Liver (tissue), 9 donors: ENCODE data around the gene RPS6KA4. TPM values are rescaled to one million over a fixed set of nuclear protein-coding genes. Genes with fewer than 3 reads are reported as not detected.

Source experiments
- DNase-seq: peaks from one replicate; pipeline ENCODE4 v3.0.0-alpha.2; 2017; ENCODE audit warnings: low spot score
- H3K27ac ChIP-seq, 2 donors: one replicate each; pipeline ENCODE4 v1.7.0; 2013; ENCODE audit warnings: inconsistent platforms in 2 of 2, low read length in 2 of 2, control low read depth in 1 of 2, low read depth in 1 of 2, mild to moderate bottlenecking in 1 of 2
- H3K27me3 ChIP-seq, 4 donors: one replicate each; pipeline versions ENCODE4 v1.6.1 to v1.7.0; 2013; ENCODE audit warnings: low read length in 3 of 4, inconsistent platforms in 1 of 4, mild to moderate bottlenecking in 1 of 4, moderate library complexity in 1 of 4; ENCODE audit not compliant: control insufficient read depth in 4 of 4, insufficient read depth in 4 of 4
- H3K36me3 ChIP-seq, 4 donors: one replicate each; pipeline versions ENCODE4 v1.6.1 to v1.7.0; 2013; ENCODE audit warnings: low read length in 3 of 4, mild to moderate bottlenecking in 3 of 4, low read depth in 1 of 4, moderate library complexity in 1 of 4; ENCODE audit not compliant: control insufficient read depth in 4 of 4, insufficient read depth in 3 of 4
- H3K4me1 ChIP-seq, 4 donors: one replicate each; pipeline versions ENCODE4 v1.6.1 to v1.7.0; 2013; ENCODE audit warnings: low read length in 3 of 4, mild to moderate bottlenecking in 3 of 4, moderate library complexity in 1 of 4; ENCODE audit not compliant: control insufficient read depth in 4 of 4, insufficient read depth in 4 of 4
- H3K4me3 ChIP-seq, 3 donors: one replicate each; pipeline versions ENCODE4 v1.6.1 to v1.7.0; 2013; ENCODE audit warnings: low read length in 3 of 3, control low read depth in 1 of 3, low read depth in 1 of 3, mild to moderate bottlenecking in 1 of 3
- H3K9ac ChIP-seq, 2 donors: one replicate each; pipeline ENCODE4 v1.7.0; 2013; ENCODE audit warnings: low read length in 2 of 2, mild to moderate bottlenecking in 2 of 2, moderate library complexity in 2 of 2, control low read depth in 1 of 2, low read depth in 1 of 2
- H3K9me3 ChIP-seq, 4 donors: one replicate each; pipeline versions ENCODE4 v1.6.1 to v1.7.0; 2013; ENCODE audit warnings: low read length in 3 of 4; ENCODE audit not compliant: control insufficient read depth in 4 of 4
- ATF3 ChIP-seq: IDR thresholded peaks from 2 replicates; pipeline ENCODE4 v1.6.1; 2016; ENCODE audit warnings: antibody characterized with exemption
- CTCF ChIP-seq: fragments of 150-350 bp; IDR thresholded peaks from 2 replicates; pipeline ENCODE4 v1.5.1; 2017; ENCODE audit warnings: improper control_type of control experiment, low read depth, low read length; ENCODE audit not compliant: missing input control
- EGR1 ChIP-seq, 2 donors: IDR thresholded peaks; 2 replicates each; pipeline ENCODE4 v1.6.1; 2016 to 2018; ENCODE audit warnings: antibody characterized with exemption in 2 of 2, low read depth in 2 of 2
- FOXA1 ChIP-seq: IDR thresholded peaks from 2 replicates; pipeline ENCODE4 v1.6.1; 2016; ENCODE audit warnings: antibody characterized with exemption
- FOXA2 ChIP-seq: IDR thresholded peaks from 2 replicates; pipeline ENCODE4 v1.6.1; 2016; ENCODE audit warnings: antibody characterized with exemption
- GABPA ChIP-seq, 2 donors: IDR thresholded peaks in 1 of 2; conservative IDR thresholded peaks in 1 of 2; 2 replicates each; pipeline ENCODE4 v1.6.1; 2016; ENCODE audit warnings: antibody characterized with exemption in 2 of 2, mild to moderate bottlenecking in 1 of 2, moderate library complexity in 1 of 2
- HNF4A ChIP-seq, 2 donors: conservative IDR thresholded peaks; 2 replicates each; pipeline ENCODE4 v1.6.1; 2016; ENCODE audit warnings: antibody characterized with exemption in 2 of 2, mild to moderate bottlenecking in 2 of 2
- HNF4G ChIP-seq: IDR thresholded peaks from 2 replicates; pipeline ENCODE4 v1.6.1; 2016; ENCODE audit warnings: antibody characterized with exemption
- JUND ChIP-seq, 2 donors: IDR thresholded peaks; 2 replicates each; pipeline ENCODE4 v1.6.1; 2016; ENCODE audit warnings: antibody characterized with exemption in 2 of 2
- MAX ChIP-seq: IDR thresholded peaks from 2 replicates; pipeline ENCODE4 v1.6.1; 2016; ENCODE audit warnings: antibody characterized with exemption
- NR2F2 ChIP-seq: IDR thresholded peaks from 2 replicates; pipeline ENCODE4 v1.6.1; 2016; ENCODE audit warnings: antibody characterized with exemption
- RAD21 ChIP-seq, 2 donors: IDR thresholded peaks; 2 replicates each; pipeline ENCODE4 v1.6.1; 2016; ENCODE audit warnings: antibody characterized with exemption in 2 of 2, mild to moderate bottlenecking in 2 of 2
- REST ChIP-seq: IDR thresholded peaks from 2 replicates; pipeline ENCODE4 v1.6.1; 2016; ENCODE audit warnings: antibody characterized with exemption, mild to moderate bottlenecking
- RXRA ChIP-seq, 2 donors: IDR thresholded peaks; 2 replicates each; pipeline ENCODE4 v1.6.1; 2017 to 2018; ENCODE audit warnings: antibody characterized with exemption in 2 of 2, mild to moderate bottlenecking in 1 of 2
- SP1 ChIP-seq: IDR thresholded peaks from 2 replicates; pipeline ENCODE4 v1.6.1; 2018; ENCODE audit warnings: antibody characterized with exemption, mild to moderate bottlenecking
- TAF1 ChIP-seq: conservative IDR thresholded peaks from 2 replicates; pipeline ENCODE4 v1.6.1; 2016; ENCODE audit warnings: antibody characterized with exemption, mild to moderate bottlenecking
- YY1 ChIP-seq: IDR thresholded peaks from 2 replicates; pipeline ENCODE4 v1.6.1; 2016; ENCODE audit warnings: antibody characterized with exemption, mild to moderate bottlenecking
- ZBTB33 ChIP-seq: IDR thresholded peaks from 2 replicates; pipeline ENCODE4 v1.6.1; 2016; ENCODE audit warnings: antibody characterized with exemption
- WGBS: extraction: QIAGEN DNeasy Blood & Tissue Kit; methylation state at CpG from one replicate; pipeline ENCODE4 v1.1.7; 2013; 5-methylcytosine and 5-hydroxymethylcytosine counted together
- polyA plus RNA-seq, 2 donors: library from polyadenylated mRNA; stranded (reverse) in 1 of 2; unstranded in 1 of 2; fragments of 200-250 nt in 1 of 2; fragments of >200 nt in 1 of 2; fragmentation: Nextera tagmentation in 1 of 2; extraction: Ambion mirVana in 1 of 2; gene quantifications; one replicate each; pipeline versions ENCODE4 v1.2.1 to v1.2.3, GENCODE V29; 2013 to 2015
- total RNA-seq, 2 donors: library from RNA; depleted of rRNA; stranded (reverse); fragments of >200 nt; gene quantifications; one replicate each; pipeline ENCODE4 v1.2.3, GENCODE V29; 2014
- donor health status: healthy.
- donor health status: healthy.
- donor health status: healthy.
- donor health status: healthy.
- donor health status: healthy.

RPS6KA4 gene
- total and polyA plus RNA-seq, 4 donors, result 2.0 to 13.5 (median 10.0) TPM

- H3K27me3 ChIP-seq, result no peaks in the 10 kb centered on the region
- TF ChIP-seq TAF1, result no peak
- no peak for TF ChIP-seq ZBTB33
- no peak for TF ChIP-seq JUND (IDR thresholded peaks at IDR 0.05)
- no peak for TF ChIP-seq RAD21 (IDR thresholded peaks at IDR 0.05)
- no peak for TF ChIP-seq CTCF
- no peak for TF ChIP-seq NR2F2
- TF ChIP-seq RXRA (IDR thresholded peaks at IDR 0.05), result no peak
- TF ChIP-seq EGR1 (IDR thresholded peaks at IDR 0.05; ENCODE audit: low read depth in 2 of 2), result no peak
- TF ChIP-seq FOXA1, result no peak
- TF ChIP-seq HNF4G, result no peak
- TF ChIP-seq HNF4A (conservative IDR thresholded peaks at IDR 0.05), result no peak
- no peak for TF ChIP-seq ATF3
- no peak for TF ChIP-seq GABPA (IDR thresholded peaks at IDR 0.05 in 1 of 2, conservative IDR thresholded peaks at IDR 0.05 in 1 of 2)
- no peak for TF ChIP-seq REST
- no peak for TF ChIP-seq YY1
- no peak for TF ChIP-seq SP1
- no peak for TF ChIP-seq FOXA2
- no peak for TF ChIP-seq MAX
- H3K36me3 ChIP-seq, result peaks cover 26 to 44% (median 31%) of the 10 kb centered on the region in 4 donors
- DNase-seq, result no peak
- no peak overlapping the region for H3K27ac ChIP-seq
- no peak overlapping the region for H3K4me3 ChIP-seq
- no peak overlapping the region for H3K9ac ChIP-seq
- peaks cover 0 to 5% (median 1%) of the 10 kb centered on the region in 4 donors for H3K4me1 ChIP-seq
- 92% methylated on average over 4 of the region's 4 CpGs for WGBS
- no peaks in the 10 kb centered on the region for H3K9me3 ChIP-seq
Measured at GRCh38 chr11:64364911-64365310, 5.9 kb downstream of the RPS6KA4 start.
